ENCODE data around the gene DNPEP. TPM values are rescaled to one million over a fixed set of nuclear protein-coding genes. Genes with fewer than 3 reads are reported as not detected.

Gene DNPEP
- total RNA-seq, 1 experiment from 2014 or later: 60.9 TPM

DNA sequence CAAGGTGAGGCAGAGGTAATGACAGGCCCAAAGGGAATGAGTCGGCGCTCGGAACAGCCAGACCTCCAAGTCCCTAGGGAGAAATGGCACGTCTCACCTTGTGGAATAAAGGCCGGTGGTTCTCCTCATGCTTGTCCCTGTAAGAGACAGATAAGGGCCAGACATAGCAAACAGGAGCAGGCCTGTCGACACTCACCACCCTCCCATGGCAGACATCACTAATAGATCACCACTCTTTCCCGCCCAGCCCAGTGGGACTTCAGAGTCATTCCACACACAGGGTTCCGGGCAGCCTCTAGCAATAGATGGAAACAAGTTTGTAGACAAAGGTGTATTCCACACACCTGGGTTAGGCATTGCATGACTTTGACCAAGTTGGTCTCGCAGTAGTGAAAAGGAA is 6.3 kb downstream of the DNPEP start:
- H3K18ac ChIP-seq (ENCODE audit: insufficient read length, low read depth, low read length): no peak overlapping the region
- Mint-ChIP-seq H3K27me3 (ENCODE audit: low read depth) (no peaks in the 10 kb centered on the region), H3K4me3 (no peak overlapping the region), H3K36me3 (ENCODE audit: insufficient read depth in 1 of 3, low read depth in 3 of 3) (peaks cover 32 to 63% (median 57%) of the 10 kb centered on the region in 3 experiments; a peak in 6 of 7 replicates), H3K9me3 (no peaks in the 10 kb centered on the region), H3K4me1 (peaks cover 4 to 12% of the 10 kb centered on the region in 2 experiments; a peak in 2 of 4 replicates), H3K27ac (no peak overlapping the region)
- H2BK120ac ChIP-seq (ENCODE audit: low read depth, low read length, poor library complexity, severe bottlenecking): no peak overlapping the region
- no peak overlapping the region for H3K9ac ChIP-seq (ENCODE audit: extremely low read depth, insufficient read length, low read length)
- no peak for DNase-seq
- H3K4ac ChIP-seq (ENCODE audit: low read depth, low read length): no peak overlapping the region
- H3K27ac ChIP-seq (ENCODE audit: insufficient read length, low read depth, low read length): no peak overlapping the region
- H3K9me3 ChIP-seq (ENCODE audit: control insufficient read depth, low read depth, low read length): no peaks in the 10 kb centered on the region
- no peaks in the 10 kb centered on the region for H3K27me3 ChIP-seq (ENCODE audit: insufficient read depth, low read length)
- no peak overlapping the region for H2BK12ac ChIP-seq (ENCODE audit: insufficient read length, low read depth, low read length)
- TF ChIP-seq CTCF (conservative IDR thresholded peaks at IDR 0.05): no peak
- no peak overlapping the region for H2BK15ac ChIP-seq (ENCODE audit: low read depth, low read length)
- H3K4me2 ChIP-seq (ENCODE audit: insufficient read depth, insufficient read length, low read length): no peak overlapping the region
- H3K23me2 ChIP-seq (ENCODE audit: insufficient read length, low read depth, low read length, poor library complexity, severe bottlenecking): no peaks in the 10 kb centered on the region
- H3K23ac ChIP-seq (ENCODE audit: insufficient read length, low read depth, low read length): no peak overlapping the region
- H4K8ac ChIP-seq (replicated peaks; ENCODE audit: insufficient read length, low read depth, low read length): no peak overlapping the region
- H4K5ac ChIP-seq (ENCODE audit: insufficient read length, low read depth, low read length): no peak overlapping the region
- H4K91ac ChIP-seq (ENCODE audit: insufficient read length, low read depth, low read length): no peak overlapping the region
- H3K4me1 ChIP-seq (ENCODE audit: insufficient read depth, low read length): no peaks in the 10 kb centered on the region
- H2AK5ac ChIP-seq (ENCODE audit: insufficient read length, low read length): no peak overlapping the region
- no peaks in the 10 kb centered on the region for H3K79me2 ChIP-seq (ENCODE audit: insufficient read depth, low read length)
- H2BK5ac ChIP-seq (ENCODE audit: insufficient read length, low read length): no peak overlapping the region
- H3T11ph ChIP-seq (ENCODE audit: low read length): no peak overlapping the region
- H3K56ac ChIP-seq (ENCODE audit: insufficient read length, low read depth, low read length): no peak overlapping the region
- no peaks in the 10 kb centered on the region for H4K20me1 ChIP-seq (ENCODE audit: control insufficient read depth, insufficient read depth, insufficient read length)
- no peak overlapping the region for H2BK20ac ChIP-seq (ENCODE audit: low read depth, low read length, poor library complexity, severe bottlenecking)
- H2AFZ ChIP-seq (ENCODE audit: low read length): no peak overlapping the region
- no CpG with 5 or more reads among the region's 9 CpGs for WGBS (ENCODE audit: extremely low coverage, insufficient read length, low lambda C conversion rate)
- H3K79me1 ChIP-seq (ENCODE audit: insufficient read depth, low read depth, low read length, poor library complexity, severe bottlenecking): no peaks in the 10 kb centered on the region
- H3K14ac ChIP-seq (ENCODE audit: insufficient read depth, low read length): no peak overlapping the region
